Fibroblast of skin of abdomen (primary cell): ENCODE results near the gene ZNF605. TPM values are rescaled to one million over a fixed set of nuclear protein-coding genes. Genes with fewer than 3 reads are reported as not detected.
A peak's percentile ranks its signal among the peaks of the same experiment; 100 is the strongest.
"Not testable (repeated sequence)": the region's sequence is repeated elsewhere in the genome, so short reads cannot be mapped to it uniquely, and the experiment has no call there.

Source experiments
- DNase-seq: peaks from one replicate; pipeline ENCODE4 v3.0.0-alpha.2; 2013
- polyA plus RNA-seq, 2 experiments: library from polyadenylated mRNA; unstranded; fragments of 120-200 nt; gene quantifications; one replicate each; pipeline ENCODE4 v1.2.1, GENCODE V29; 2013; ENCODE audit not compliant: insufficient read length in 2 of 2

The ZNF605 gene
- 8.6 TPM for polyA plus RNA-seq (2013, experiment 1 of 2; ENCODE audit: insufficient read length)
- 8.0 TPM for polyA plus RNA-seq (2013, experiment 2 of 2; ENCODE audit: insufficient read length)

- DNase-seq: peak; percentile 91
Observed at GRCh38 chr12:132956011-132956788, at the start of gene ZNF605. Gene ZNF605, minus strand, starts transcription at chr12:132956306. Its CDS starts 10,671 bp downstream, at chr12:132945635.

GRCh38 chr12:132998741-132999140 lies 42.6 kb upstream of the ZNF605 start:
- no peak for DNase-seq

- DNase-seq: no peak
Observed at GRCh38 chr12:132986885-132987225, 30.7 kb upstream of the ZNF605 start.

GRCh38 chr12:132986001-132986884 lies 30.1 kb upstream of the ZNF605 start, which contains the start of gene ZNF26:
Gene ZNF26, plus strand, starts transcription at chr12:132986367. Its CDS starts 474 bp downstream, at chr12:132986841.
- DNase-seq: peak; percentile 93

GRCh38 chr12:132976870-132977269 lies 20.8 kb upstream of the ZNF605 start:
- not testable (repeated sequence) for DNase-seq

- no peak for DNase-seq
Observed at GRCh38 chr12:132972374-132972773, 16.3 kb upstream of the ZNF605 start.

- no peak for DNase-seq
Observed at GRCh38 chr12:132967736-132968135, 11.6 kb upstream of the ZNF605 start.

- no peak for DNase-seq
Observed at GRCh38 chr12:132966676-132967415, 10.7 kb upstream of the ZNF605 start.

GRCh38 chr12:132965796-132966195 lies 9.7 kb upstream of the ZNF605 start:
- no peak for DNase-seq

GRCh38 chr12:132963947-132964346 lies 7.8 kb upstream of the ZNF605 start:
- DNase-seq: not testable (repeated sequence)

GRCh38 chr12:132961790-132962189 lies 5.7 kb upstream of the ZNF605 start:
- not testable (repeated sequence) for DNase-seq

- DNase-seq: peak; percentile 72
Observed at GRCh38 chr12:132955094-132956010, 754 bp downstream of the ZNF605 start.

GRCh38 chr12:132954471-132955048 lies 1.5 kb downstream of the ZNF605 start:
- peak; percentile 2 for DNase-seq

- DNase-seq: no peak
Observed at GRCh38 chr12:132953771-132954170, 2.3 kb downstream of the ZNF605 start.

GRCh38 chr12:132953163-132953425 lies 3.0 kb downstream of the ZNF605 start:
- no peak for DNase-seq

- no peak for DNase-seq
Observed at GRCh38 chr12:132952371-132953162, 3.5 kb downstream of the ZNF605 start.

GRCh38 chr12:132951649-132952048 lies 4.5 kb downstream of the ZNF605 start:
- DNase-seq: no peak

- DNase-seq: no peak
Observed at GRCh38 chr12:132950844-132951535, 5.1 kb downstream of the ZNF605 start.

- DNase-seq: no peak
Observed at GRCh38 chr12:132949936-132950837, 5.9 kb downstream of the ZNF605 start.
